M059J (cell line): ENCODE data around the gene EGFR. TPM values are rescaled to one million over a fixed set of nuclear protein-coding genes. Genes with fewer than 3 reads are reported as not detected.

ENCODE experiments used
- DNase-seq: peaks from one replicate; pipeline ENCODE4 v3.0.0-alpha.2; 2012; ENCODE audit warnings: low read depth
- total RNA-seq: library from RNA; depleted of rRNA; stranded (reverse); fragments of >200 nt; shearing (Covaris generic); gene quantifications from 2 replicates; pipeline ENCODE4 v1.2.3, GENCODE V29; 2014

The EGFR gene
- total RNA-seq, 1 experiment from 2014 or later: 51.4 TPM

- no peak for DNase-seq
Observed at GRCh38 chr7:55187701-55188491, 169.1 kb downstream of the EGFR start.

GRCh38 chr7:55188590-55189138 is 169.8 kb downstream of the EGFR start:
- DNase-seq: no peak

- no peak for DNase-seq
Observed at GRCh38 chr7:55189146-55189766, 170.4 kb downstream of the EGFR start.

DNA sequence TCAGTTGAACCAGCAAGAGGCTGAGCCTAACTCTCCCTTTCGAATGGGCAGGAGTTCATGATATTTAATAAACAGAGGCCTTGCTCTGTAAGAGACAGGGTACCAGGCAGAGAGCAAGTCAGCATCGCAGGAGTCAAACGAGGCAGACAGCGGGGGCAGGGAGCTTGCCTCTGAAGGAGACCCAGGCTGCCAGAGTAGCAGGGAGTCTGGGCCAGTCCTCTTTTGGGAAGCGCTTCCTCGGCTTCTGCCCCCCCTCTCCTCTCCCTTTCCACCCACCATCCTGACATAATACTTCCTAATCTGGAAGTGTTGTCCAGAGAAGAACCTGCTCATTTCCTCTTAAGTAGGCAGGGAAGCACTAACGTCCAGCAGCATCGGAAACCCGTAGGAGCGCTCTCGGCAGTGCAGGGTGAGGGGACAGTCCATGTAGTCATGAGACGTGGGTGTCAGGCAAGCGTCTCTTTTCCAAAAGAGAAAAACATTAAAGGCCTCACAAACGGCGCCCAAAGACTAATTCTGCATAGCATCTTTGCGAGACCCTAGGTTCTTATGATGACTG is 171.1 kb downstream of the EGFR start:
- no peak for DNase-seq

DNA sequence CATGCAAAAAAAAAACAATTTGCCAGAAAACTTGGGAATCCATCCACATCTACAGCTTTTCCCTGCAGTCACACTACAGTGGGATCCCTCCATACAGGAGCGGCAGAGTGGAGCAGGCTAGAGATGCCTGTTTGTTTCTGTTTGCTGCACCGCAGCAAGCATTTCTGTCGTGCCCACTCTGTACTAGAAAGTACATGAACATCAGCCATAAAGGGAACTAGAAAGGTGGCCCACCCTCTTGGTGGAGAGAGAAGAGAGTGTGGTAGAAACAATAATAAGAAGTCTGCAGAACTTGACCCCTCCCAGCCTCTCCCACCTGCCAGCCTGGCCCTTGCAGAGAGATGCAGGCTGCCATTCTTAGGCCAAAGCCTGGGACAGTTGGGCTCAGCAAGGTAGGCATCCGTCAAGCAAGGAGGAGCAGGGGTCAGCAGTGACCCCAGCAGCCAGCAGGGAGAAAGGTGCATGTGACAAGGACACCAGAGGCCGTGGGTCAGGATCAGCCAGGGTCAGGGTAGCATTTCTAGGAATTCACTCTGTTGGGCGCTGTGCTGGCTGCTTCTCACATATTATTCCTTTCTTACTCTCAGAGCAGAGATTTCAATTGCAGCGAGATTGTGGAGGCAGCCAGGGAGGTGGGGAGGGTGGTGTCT is 171.8 kb downstream of the EGFR start:
- DNase-seq: no peak

GRCh38 chr7:55191161-55191925 is 172.5 kb downstream of the EGFR start:
- DNase-seq: no peak

DNA sequence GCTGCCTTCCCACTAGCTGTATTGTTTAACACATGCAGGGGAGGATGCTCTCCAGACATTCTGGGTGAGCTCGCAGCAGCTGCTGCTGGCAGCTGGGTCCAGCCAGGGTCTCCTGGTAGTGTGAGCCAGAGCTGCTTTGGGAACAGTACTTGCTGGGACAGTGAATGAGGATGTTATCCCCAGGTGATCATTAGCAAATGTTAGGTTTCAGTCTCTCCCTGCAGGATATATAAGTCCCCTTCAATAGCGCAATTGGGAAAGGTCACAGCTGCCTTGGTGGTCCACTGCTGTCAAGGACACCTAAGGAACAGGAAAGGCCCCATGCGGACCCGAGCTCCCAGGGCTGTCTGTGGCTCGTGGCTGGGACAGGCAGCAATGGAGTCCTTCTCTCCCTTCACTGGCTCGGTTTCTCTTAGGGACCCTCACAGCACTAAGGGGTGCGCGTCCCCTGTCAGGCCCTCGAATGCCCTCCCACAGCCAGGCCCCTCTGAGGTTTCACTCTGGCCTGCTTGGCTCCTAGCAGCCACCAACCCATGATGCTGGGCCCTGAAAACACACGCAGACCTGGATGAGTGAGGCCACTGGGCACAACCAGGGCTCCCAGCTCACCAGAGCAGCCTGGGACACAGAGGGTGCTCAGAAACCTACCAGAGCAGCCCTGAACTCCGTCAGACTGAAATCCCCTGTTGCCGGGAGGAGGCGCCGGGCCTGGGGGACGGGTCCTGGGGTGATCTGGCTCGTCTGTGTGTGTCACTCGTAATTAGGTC is 173.3 kb downstream of the EGFR start:
- no peak for DNase-seq

- DNase-seq: peak; percentile 85
Observed at GRCh38 chr7:55192723-55193122, 173.9 kb downstream of the EGFR start.

- no peak for DNase-seq
Observed at GRCh38 chr7:55193245-55193644, 174.4 kb downstream of the EGFR start.

DNA sequence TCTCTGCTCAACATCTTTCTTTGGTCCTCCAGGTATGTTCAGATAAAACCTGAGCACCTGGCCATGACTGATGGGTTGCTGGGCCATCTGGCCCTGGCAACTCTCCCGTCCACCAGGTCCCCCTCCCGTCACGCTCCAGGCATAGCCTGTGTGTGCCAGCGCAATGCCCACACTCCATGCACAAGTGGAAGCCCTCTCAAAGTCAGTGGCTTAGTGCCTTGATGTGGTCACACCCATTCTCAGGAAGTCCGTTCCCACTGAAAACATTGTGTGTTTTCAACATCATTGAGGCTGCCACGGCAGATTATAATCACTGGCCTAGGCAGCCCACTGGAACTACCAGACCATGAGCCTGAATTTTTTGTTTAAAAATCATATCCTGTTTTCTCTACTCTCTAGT is 175.7 kb downstream of the EGFR start:
- no peak for DNase-seq

GRCh38 chr7:55198634-55199392 is 180.0 kb downstream of the EGFR start:
- DNase-seq: no peak

DNA sequence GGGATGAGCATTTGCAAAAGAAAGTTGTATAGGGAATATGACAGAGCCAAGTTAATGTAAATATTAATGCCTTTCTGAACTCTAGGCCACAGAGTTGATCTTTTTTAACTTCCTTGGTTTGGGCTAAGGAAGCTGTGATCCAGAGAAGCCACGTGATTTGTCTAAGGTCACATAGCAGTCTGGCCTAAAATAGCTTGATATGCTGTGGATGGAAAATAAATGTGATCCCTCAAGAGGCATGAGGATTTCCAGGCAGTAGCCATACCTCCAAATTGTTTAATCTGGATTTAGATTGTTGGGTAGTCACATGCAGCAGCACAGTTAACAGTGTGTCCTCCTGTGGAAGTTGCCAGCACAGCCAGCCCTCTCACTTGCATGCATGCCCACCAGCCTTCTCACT is 180.6 kb downstream of the EGFR start:
- no peak for DNase-seq

DNA sequence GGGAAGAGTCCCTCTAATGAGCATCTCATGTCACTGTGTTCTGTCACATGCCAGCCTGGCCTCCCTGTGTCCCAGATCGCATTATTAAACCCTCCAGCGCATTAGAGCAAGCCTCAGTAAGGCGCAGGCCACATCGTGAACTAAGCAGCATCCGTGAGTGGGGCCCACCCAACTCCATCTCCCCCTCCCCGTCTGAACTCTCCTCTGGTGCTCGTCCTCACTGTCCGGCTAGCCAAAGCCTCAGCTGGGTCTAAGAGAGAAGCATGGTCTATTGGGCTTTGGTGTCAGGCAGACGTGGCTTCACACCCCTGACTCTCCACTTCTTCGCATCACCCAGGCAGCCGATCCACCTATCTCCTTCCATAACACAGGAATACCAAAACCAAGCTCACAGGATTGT is 181.6 kb downstream of the EGFR start:
- no peak for DNase-seq

DNA sequence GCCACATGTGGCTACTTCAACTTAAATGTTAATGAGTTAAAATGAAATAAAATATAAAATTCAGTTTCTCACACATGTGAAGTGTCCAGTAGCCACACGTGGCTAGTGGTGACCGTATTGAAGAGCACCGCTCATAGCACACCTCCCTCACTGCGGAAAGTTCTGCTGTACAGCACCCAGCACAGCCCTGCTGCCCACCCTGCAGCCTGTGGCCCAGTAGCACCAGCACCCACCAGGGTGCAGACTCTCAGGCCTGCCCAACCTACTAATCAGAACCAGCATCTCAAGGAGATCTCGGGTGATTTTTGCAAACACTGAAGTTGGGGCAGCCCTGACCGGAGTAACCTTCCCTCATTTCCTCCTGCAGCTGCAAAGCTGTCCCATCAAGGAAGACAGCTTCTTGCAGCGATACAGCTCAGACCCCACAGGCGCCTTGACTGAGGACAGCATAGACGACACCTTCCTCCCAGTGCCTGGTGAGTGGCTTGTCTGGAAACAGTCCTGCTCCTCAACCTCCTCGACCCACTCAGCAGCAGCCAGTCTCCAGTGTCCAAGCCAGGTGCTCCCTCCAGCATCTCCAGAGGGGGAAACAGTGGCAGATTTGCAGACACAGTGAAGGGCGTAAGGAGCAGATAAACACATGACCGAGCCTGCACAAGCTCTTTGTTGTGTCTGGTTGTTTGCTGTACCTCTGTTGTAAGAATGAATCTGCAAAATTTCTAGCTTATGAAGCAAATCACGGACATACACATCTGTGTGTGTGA is 183.5 kb downstream of the EGFR start:
- DNase-seq: no peak

- DNase-seq: no peak
Observed at GRCh38 chr7:55203300-55203699, 184.5 kb downstream of the EGFR start.

GRCh38 chr7:55205124-55205955 is 186.5 kb downstream of the EGFR start:
- DNase-seq: no peak

- DNase-seq: peak; percentile 32
Observed at GRCh38 chr7:55206235-55207029, 187.6 kb downstream of the EGFR start.
